ENCODE measurements around the gene SSH2.
"Not testable (repeated sequence)": the region's sequence is repeated elsewhere in the genome, so short reads cannot be mapped to it uniquely, and the experiment has no call there.

Gene SSH2

GRCh38 chr17:29697371-29697770 is 232.7 kb downstream of the SSH2 start:
- no peak for DNase-seq

GRCh38 chr17:29694918-29695563 is 235.0 kb downstream of the SSH2 start:
- DNase-seq, result no peak

DNA sequence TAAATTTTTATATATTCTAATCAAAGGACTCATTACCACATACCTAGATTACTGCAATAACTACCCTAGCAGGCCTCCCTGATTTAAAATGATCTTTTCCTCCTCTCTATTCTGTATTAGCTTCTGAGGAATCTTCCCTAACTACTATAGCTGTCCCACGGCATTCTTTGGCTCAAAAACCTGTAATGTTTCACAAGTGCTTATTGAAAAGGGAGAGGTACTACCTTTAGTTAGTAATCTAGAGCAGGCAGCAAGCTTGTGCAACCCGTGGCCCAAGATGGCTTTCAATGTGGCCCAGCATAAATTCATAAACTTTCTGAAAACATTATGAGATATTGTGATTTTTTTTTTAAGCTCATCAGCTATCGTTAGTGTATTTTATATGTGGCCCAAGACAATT is 236.3 kb downstream of the SSH2 start:
- DNase-seq, result no peak

DNA sequence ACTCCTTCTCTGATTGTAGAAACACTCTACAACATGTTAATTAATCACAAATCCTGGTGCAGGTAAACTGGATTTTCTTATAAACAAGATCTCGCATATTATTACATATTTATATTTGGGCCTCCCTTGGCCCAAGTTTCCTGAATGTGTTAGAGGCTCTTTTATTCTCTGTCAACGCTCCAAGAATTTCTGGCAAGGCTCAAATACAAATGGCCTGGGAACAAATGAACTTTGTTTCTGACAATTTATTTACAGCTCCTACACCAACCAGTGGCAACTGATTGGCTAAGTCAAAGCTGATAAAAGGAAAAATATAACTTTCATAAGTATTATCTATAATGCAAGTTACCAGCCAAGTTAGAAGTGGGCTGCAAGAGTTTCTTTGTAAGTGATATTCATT is 242.4 kb downstream of the SSH2 start:
- DNase-seq, result no peak

DNA sequence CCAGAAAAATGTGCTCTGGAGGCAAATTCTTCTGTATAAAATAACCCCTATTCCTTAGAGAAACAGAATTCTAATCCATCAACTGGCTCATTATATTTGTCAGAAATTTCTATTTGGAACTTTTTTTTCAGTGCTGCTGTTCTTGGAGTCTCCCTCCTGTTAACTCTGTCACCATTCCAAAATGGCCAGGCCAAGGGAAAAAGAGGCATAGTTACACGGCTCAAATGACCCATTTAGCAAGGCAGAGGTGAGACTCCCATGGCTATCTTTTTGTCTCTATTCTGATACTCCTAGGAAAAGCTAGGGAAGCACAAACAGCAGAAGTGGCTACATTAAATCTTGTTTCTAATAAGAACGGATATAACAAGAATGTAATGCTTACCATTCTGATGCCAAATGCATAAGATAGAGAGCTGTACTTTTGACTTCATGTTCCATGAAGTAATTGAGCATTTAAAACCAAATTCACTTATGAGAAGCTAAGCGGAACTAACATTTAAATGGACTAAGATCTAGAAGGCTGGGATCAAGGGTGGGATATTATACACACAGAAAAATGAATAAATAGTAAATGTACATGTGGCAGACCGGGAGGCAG is 242.9 kb downstream of the SSH2 start:
- no peak for DNase-seq

- DNase-seq, result no peak
Observed at GRCh38 chr17:29683481-29683880, 246.5 kb downstream of the SSH2 start.

DNA sequence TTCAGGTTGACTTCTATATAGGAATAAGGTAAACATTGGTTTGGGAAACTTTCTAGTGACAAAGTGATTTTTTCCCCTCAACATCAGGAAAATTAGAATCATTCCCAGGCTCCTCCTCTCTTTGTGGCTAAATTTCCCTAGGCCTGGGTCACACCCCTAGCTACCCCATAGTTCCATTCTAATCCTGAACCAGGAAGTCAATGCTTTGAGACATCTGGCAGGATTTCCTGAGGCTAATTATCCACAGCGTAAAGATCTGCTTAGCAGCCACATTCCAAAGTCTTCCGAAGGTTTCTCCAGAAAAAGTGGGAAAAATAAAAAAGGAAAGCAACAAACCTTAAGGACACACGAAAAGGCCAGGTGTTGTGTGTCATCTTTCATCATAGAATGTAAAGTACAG is 247.0 kb downstream of the SSH2 start:
- no peak for DNase-seq

DNA sequence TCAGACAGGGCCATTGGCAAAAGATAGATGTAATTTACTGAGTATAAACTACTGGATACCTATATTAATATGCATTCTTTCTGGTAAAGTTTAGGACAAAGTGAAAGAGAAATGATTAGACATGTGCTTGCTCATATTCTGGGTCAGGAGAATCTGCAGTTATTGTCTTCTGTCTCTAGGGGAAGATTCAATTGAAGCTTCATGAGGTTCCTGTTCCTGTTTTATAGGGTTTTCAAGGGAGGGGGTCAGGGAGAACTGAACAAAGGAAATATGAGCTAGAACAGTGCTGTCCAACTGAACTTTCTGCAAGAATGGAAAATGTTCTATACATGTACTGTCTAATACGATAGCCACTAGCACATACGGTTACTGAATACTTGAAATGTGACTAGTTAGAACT is 248.0 kb downstream of the SSH2 start:
- DNase-seq, result no peak

- DNase-seq, result no peak
Observed at GRCh38 chr17:29677824-29678223, 252.2 kb downstream of the SSH2 start.

- no peak for DNase-seq
Observed at GRCh38 chr17:29677221-29677791, 252.7 kb downstream of the SSH2 start.

DNA sequence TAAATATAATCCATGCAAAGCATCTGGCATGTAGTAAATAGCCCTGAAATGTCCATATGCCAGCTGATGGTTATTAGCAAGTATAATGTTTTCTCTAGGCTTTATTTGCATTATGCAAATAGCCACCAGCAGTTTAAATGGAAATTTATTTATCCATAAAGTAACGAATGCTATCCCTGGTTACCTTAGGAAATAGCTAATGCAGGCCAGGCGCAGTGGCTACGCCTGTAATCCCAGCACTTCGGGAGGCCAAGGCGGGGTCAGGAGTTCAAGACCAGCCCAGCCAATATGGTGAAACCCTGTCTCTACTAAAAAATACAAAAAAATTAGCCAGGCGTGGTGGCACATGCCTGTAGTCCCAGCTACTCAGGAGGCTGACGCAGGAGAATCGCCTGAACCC is 254.1 kb downstream of the SSH2 start:
- DNase-seq, result not testable (repeated sequence)

DNA sequence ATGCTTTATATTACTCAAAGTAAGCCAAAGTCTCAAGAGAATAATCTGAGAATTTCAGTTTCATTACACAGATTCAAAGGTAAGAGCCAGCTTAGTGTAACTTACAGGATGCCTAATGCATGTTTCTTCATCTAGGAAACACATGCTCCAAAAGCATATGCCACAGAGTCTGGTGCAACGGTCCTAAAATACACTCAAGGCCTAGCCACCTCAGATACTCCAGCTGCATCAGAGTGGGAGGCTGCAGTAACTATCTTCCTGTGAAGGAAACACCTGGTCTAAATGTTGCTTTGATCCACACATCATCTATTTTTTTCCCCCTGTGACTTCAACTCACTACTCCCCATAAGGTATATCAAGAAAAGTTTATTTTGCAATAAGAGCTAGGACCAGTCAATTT is 255.7 kb downstream of the SSH2 start:
- no peak for DNase-seq

GRCh38 chr17:29671661-29672060 is 258.4 kb downstream of the SSH2 start:
- no peak for DNase-seq

GRCh38 chr17:29669266-29669665 is 260.8 kb downstream of the SSH2 start:
- DNase-seq, result no peak

DNA sequence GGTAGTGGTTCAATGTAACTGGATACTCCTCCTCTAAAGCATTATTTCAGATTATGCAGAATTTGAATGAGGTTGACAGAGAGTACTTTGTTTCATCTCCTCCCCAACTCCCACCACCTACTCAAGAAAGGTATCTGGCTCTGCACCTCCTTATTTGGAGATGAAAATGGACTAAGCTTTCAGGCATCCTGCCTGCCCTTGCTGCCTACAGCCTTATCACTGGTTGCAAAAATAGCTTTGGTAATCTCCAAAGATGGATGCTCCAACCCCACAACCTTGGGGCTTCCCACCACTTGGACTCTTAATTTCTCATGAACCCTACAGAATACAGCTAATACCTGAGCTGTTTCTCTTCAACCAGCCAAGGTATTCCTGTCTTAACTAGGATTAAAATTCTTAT is 262.1 kb downstream of the SSH2 start:
- no peak for DNase-seq

DNA sequence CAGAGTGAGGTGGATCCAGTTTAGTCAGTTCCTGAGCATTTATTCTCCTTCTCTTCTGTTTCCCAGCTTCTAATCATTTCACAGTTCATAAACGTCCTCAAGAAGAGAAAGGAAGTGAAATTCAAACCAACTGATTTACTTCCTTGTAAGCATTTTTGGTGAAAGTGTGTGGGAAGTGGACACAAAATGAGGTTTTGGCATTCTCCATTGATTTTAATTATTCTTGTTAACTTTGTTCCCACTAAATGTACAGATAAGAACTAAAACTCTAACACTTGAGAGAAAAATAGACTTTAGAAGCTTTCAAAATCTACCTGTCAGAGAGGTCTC is 264.6 kb downstream of the SSH2 start:
- no peak for DNase-seq

GRCh38 chr17:29664743-29665480 is 265.1 kb downstream of the SSH2 start:
- DNase-seq, result no peak

DNA sequence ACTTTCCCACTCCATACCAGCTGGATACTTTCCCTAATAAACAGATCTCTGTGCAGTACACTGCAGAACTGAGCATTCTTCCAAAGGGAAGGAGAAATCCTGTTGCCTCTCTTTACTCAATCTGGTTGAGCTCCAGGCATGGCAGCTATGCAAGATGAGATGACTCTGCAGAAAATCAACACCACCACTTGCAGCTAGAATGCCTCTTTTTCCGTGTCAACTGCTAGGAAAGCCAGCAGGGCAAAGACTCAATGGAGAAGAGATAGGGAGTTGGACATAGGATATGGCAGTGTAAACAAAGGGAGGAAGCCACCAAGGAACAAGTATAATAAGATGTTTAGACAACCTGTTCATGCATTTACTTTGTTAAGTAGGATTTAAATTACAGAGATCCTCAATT is 266.9 kb downstream of the SSH2 start:
- DNase-seq, result no peak

- no peak for DNase-seq
Observed at GRCh38 chr17:29661213-29661612, 268.8 kb downstream of the SSH2 start.

GRCh38 chr17:29659155-29659554 is 270.9 kb downstream of the SSH2 start:
- no peak for DNase-seq

GRCh38 chr17:29655323-29655722 is 274.7 kb downstream of the SSH2 start:
- DNase-seq, result no peak

DNA sequence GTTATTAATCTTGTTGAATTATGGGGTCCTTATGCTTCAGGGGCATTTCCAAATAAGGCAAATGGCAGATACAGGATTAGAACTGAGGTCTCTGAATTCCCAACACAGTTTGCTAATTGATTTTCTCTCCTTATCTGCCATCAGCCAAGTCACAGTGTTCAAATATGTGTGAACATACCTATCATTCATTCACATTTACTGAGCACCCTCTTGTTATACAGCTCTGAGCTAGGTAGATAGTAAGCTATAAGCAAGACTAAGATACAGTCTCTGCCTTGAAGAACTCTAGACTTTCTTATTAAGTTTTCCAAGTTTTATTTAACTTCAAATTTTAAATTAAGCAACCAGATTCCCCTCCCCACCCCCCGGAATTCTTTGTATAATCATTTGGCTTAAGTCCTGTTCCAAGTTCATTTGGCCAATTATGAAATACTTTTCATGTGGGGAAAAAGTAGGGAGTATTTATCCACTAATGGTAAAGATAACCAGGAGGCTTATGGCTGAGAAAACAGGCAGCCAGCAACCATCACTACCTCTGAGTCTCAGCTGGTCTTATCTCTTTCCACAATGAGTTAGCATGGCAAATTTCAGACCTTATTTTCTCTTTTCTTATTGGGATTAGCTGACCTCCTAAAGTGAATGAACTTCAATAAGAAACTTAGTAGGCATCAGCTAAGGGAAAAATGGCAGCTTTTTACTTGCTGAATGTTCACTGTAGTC is 275.9 kb downstream of the SSH2 start:
- DNase-seq, result no peak

GRCh38 chr17:29652976-29653375 is 277.1 kb downstream of the SSH2 start:
- DNase-seq, result no peak

- not testable (repeated sequence) for DNase-seq
Observed at GRCh38 chr17:29651913-29652312, 278.1 kb downstream of the SSH2 start.
